K562 (cell line): ENCODE data around the gene UBE2I. TPM values are rescaled to one million over a fixed set of nuclear protein-coding genes. Genes with fewer than 3 reads are reported as not detected.

Source experiments
- ATF1 ChIP-seq, 2 experiments: fragments of 450-650 bp in 1 of 2; IDR thresholded peaks; 2 replicates each; pipeline ENCODE4 v1.6.1; 2016; ENCODE audit warnings: missing compliant biosample characterization in 1 of 2, missing genetic modification characterization in 1 of 2
- BCOR ChIP-seq: fragments of 450-650 bp; IDR thresholded peaks from 2 replicates; pipeline ENCODE4 v1.6.1; 2016
- CTBP1 ChIP-seq: fragments of 450-650 bp; IDR thresholded peaks from 2 replicates; pipeline ENCODE4 v1.6.1; 2016; ENCODE audit warnings: borderline replicate concordance
- ETV1 ChIP-seq: fragments of 450-650 bp; conservative IDR thresholded peaks from 2 replicates; pipeline ENCODE4 v1.6.1; 2016; ENCODE audit warnings: missing genetic modification characterization, control low read depth, low read depth, missing compliant biosample characterization
- HNRNPL ChIP-seq: fragments of 200-400 bp; formaldehyde crosslinking; IDR thresholded peaks from 2 replicates; pipeline ENCODE4 v1.6.1; 2017; ENCODE audit warnings: low read depth, mild to moderate bottlenecking, low read length
- L3MBTL2 ChIP-seq: fragments of 450-650 bp; IDR thresholded peaks from 2 replicates; pipeline ENCODE4 v1.6.1; 2016; ENCODE audit warnings: mild to moderate bottlenecking, moderate library complexity
- VEZF1 ChIP-seq: fragments of 200-800 bp; sonication (Bioruptor generic); IDR thresholded peaks from 2 replicates; pipeline ENCODE4 v1.6.1; 2017; ENCODE audit warnings: missing genetic modification characterization, missing compliant biosample characterization
- ZBTB33 ChIP-seq: sonication (generic); formaldehyde crosslinking; IDR thresholded peaks from 2 replicates; pipeline ENCODE4 v1.8.1; 2023; ENCODE audit warnings: mild to moderate bottlenecking, missing genetic modification reagents
- ZBTB40 ChIP-seq, 2 experiments: fragments of 450-650 bp in 1 of 2; sonication (generic) in 1 of 2; formaldehyde crosslinking in 1 of 2; IDR thresholded peaks; 2 replicates each; pipeline versions ENCODE4 v1.7.1 to v1.9.0; 2016 to 2022; ENCODE audit warnings: inconsistent platforms in 1 of 2, mild to moderate bottlenecking in 1 of 2, missing genetic modification reagents in 1 of 2
- ZNF217 ChIP-seq: sonication (generic); formaldehyde crosslinking; IDR thresholded peaks from 2 replicates; pipeline ENCODE4 v1.8.0; 2022; ENCODE audit warnings: mild to moderate bottlenecking, missing genetic modification reagents
- polyA plus RNA-seq, 8 experiments: library from polyadenylated mRNA; depleted of rRNA in 4 of 8; stranded (reverse) in 5 of 8; unstranded in 3 of 8; fragments of >200 nt; fragmentation: Nextera tagmentation in 2 of 8; fragmentation: Illumina TruSeq in 1 of 8; extraction: Ambion mirVana in 2 of 8; extraction: Trizol in 1 of 8; gene quantifications; 2 replicates each; pipeline versions ENCODE4 v1.2.1 to v1.2.3, GENCODE V29; 2011 to 2014; ENCODE audit warnings: inconsistent platforms in 1 of 8, missing spikeins in 1 of 8
- total RNA-seq, 7 experiments: library from RNA; depleted of rRNA in 6 of 7; stranded (reverse); fragments of >200 nt in 6 of 7; fragmentation: Illumina TruSeq in 2 of 7; extraction: Trizol in 2 of 7; gene quantifications; 2 replicates each; pipeline versions ENCODE4 v1.2.1 to v1.2.3, GENCODE V29; 2011 to 2021; ENCODE audit warnings: low replicate concordance in 1 of 7
- TF ChIP-seq, protein P1 (sequence below): IDR thresholded peaks from 2 replicates; pipeline ENCODE4 v1.6.1; 2016; ENCODE audit warnings: missing genetic modification characterization, missing compliant biosample characterization

The UBE2I gene
- total and polyA plus RNA-seq, 9 of the 15 experiments (the other 6 are each of a cell fraction or from before 2014, with no cell fraction given) = 36.6 to 254 (median 104) TPM

GRCh38 chr16:1351582-1352362, 42.3 kb downstream of the UBE2I start, which contains the start of the genes GNPTG and TSR3 (continued):
- TF ChIP-seq, protein P1, sequence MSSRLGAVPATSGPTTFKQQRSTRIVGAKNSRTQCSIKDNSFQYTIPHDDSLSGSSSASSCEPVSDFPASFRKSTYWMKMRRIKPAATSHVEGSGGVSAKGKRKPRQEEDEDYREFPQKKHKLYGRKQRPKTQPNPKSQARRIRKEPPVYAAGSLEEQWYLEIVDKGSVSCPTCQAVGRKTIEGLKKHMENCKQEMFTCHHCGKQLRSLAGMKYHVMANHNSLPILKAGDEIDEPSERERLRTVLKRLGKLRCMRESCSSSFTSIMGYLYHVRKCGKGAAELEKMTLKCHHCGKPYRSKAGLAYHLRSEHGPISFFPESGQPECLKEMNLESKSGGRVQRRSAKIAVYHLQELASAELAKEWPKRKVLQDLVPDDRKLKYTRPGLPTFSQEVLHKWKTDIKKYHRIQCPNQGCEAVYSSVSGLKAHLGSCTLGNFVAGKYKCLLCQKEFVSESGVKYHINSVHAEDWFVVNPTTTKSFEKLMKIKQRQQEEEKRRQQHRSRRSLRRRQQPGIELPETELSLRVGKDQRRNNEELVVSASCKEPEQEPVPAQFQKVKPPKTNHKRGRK = no peak
- TF ChIP-seq CTBP1 (peak; percentile 72; the same call in 1 of the 2 replicates), L3MBTL2 (peak; percentile 59; the same call in 1 of the 2 replicates), ZBTB40 (IDR thresholded peaks at IDR 0.05) (peak; percentile 70), ZBTB40 (CRISPR knock-in tag; IDR thresholded peaks at IDR 0.05) (no peak), BCOR (no peak), HNRNPL (no peak), ZBTB33 (CRISPR knock-in tag) (0 out of 2 replicates have a peak, but pooled peaks have one; percentile 29), ETV1 (0 out of 2 replicates have a peak, but pooled peaks have one; percentile 27), VEZF1 (CRISPR knock-in tag) (peak; percentile 81), ZNF217 (CRISPR knock-in tag) (no peak), ATF1 (CRISPR knock-in tag; IDR thresholded peaks at IDR 0.05) (no peak), ATF1 (tag; IDR thresholded peaks at IDR 0.05) (peak; percentile 62)
